Ishikawa (cell line): ENCODE results near the gene RNF39.

Experiments
- EGR1 ChIP-seq: IDR thresholded peaks from 2 replicates; pipeline ENCODE4 v1.6.1; 2012
- NFIC ChIP-seq: IDR thresholded peaks from 2 replicates; pipeline ENCODE4 v1.6.1; 2012
- RAD21 ChIP-seq: IDR thresholded peaks from 2 replicates; pipeline ENCODE4 v1.6.1; 2012; ENCODE audit warnings: low read depth
- TAF1 ChIP-seq: IDR thresholded peaks from 2 replicates; pipeline ENCODE4 v1.6.1; 2012; ENCODE audit warnings: low read depth, mild to moderate bottlenecking
- TCF12 ChIP-seq: IDR thresholded peaks from 2 replicates; pipeline ENCODE4 v1.6.1; 2012; ENCODE audit warnings: low read depth
- YY1 ChIP-seq: IDR thresholded peaks from 2 replicates; pipeline ENCODE4 v1.6.1; 2012; ENCODE audit warnings: low read depth
- TF ChIP-seq, protein P1 (sequence below): IDR thresholded peaks from 2 replicates; pipeline ENCODE4 v1.6.1; 2012

GRCh38 chr6:30037182-30037788 is 38.3 kb downstream of the RNF39 start:
- TF ChIP-seq TCF12 (no peak), RAD21 (peak; percentile 23; the same call in 1 of the 2 replicates), EGR1 (no peak), TAF1 (no peak), YY1 (no peak), NFIC (no peak)
- TF ChIP-seq, protein P1, sequence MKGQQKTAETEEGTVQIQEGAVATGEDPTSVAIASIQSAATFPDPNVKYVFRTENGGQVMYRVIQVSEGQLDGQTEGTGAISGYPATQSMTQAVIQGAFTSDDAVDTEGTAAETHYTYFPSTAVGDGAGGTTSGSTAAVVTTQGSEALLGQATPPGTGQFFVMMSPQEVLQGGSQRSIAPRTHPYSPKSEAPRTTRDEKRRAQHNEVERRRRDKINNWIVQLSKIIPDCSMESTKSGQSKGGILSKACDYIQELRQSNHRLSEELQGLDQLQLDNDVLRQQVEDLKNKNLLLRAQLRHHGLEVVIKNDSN: no peak
